HEK293 (cell line): ENCODE results near the gene PRMT1.

Source experiments
- CTCF ChIP-seq: fragments of 450-650 bp; formaldehyde crosslinking; IDR thresholded peaks from 2 replicates; pipeline ENCODE4 v1.5.1; 2016; ENCODE audit warnings: missing biosample characterization, missing genetic modification characterization
- ELK4 ChIP-seq: IDR thresholded peaks from 2 replicates; pipeline ENCODE4 v1.6.1; 2011; ENCODE audit warnings: mild to moderate bottlenecking, low read depth, low read length, borderline replicate concordance
- PATZ1 ChIP-seq: fragments of 450-650 bp; formaldehyde crosslinking; IDR thresholded peaks from 2 replicates; pipeline ENCODE4 v1.5.1; 2016; ENCODE audit warnings: missing biosample characterization, missing genetic modification characterization
- REST ChIP-seq: fragments of 450-650 bp; formaldehyde crosslinking; IDR thresholded peaks from 2 replicates; pipeline ENCODE4 v1.5.1; 2016; ENCODE audit warnings: missing biosample characterization, missing genetic modification characterization
- YY1 ChIP-seq: fragments of 450-650 bp; formaldehyde crosslinking; IDR thresholded peaks from 2 replicates; pipeline ENCODE4 v1.5.1; 2018; ENCODE audit warnings: missing biosample characterization, missing genetic modification characterization
- ZBTB1 ChIP-seq: fragments of 450-650 bp; formaldehyde crosslinking; IDR thresholded peaks from 2 replicates; pipeline ENCODE4 v1.5.1; 2016; ENCODE audit warnings: missing biosample characterization, missing genetic modification characterization
- ZBTB20 ChIP-seq: fragments of 450-650 bp; formaldehyde crosslinking; IDR thresholded peaks from 2 replicates; pipeline ENCODE4 v1.5.1; 2016; ENCODE audit warnings: missing biosample characterization, missing genetic modification characterization
- ZBTB44 ChIP-seq: fragments of 450-650 bp; IDR thresholded peaks from 2 replicates; pipeline ENCODE4 v1.5.1; 2018; ENCODE audit warnings: missing biosample characterization, mild to moderate bottlenecking, missing genetic modification characterization
- ZNF157 ChIP-seq: fragments of 450-650 bp; formaldehyde crosslinking; IDR thresholded peaks from 2 replicates; pipeline ENCODE4 v1.5.1; 2016; ENCODE audit warnings: missing biosample characterization, missing genetic modification characterization
- ZNF654 ChIP-seq: fragments of 450-650 bp; formaldehyde crosslinking; IDR thresholded peaks from 2 replicates; pipeline ENCODE4 v1.5.1; 2016; ENCODE audit warnings: low read depth, missing biosample characterization, missing genetic modification characterization
- ZNF76 ChIP-seq: fragments of 450-650 bp; formaldehyde crosslinking; IDR thresholded peaks from 2 replicates; pipeline ENCODE4; 2016; ENCODE audit warnings: low read depth, missing biosample characterization, missing genetic modification characterization, borderline replicate concordance
- ZSCAN18 ChIP-seq: fragments of 450-650 bp; formaldehyde crosslinking; IDR thresholded peaks from 2 replicates; pipeline ENCODE4 v1.5.1; 2016; ENCODE audit warnings: missing biosample characterization, missing genetic modification characterization

- TF ChIP-seq CTCF (tag by site-specific recombination) (no peak), PATZ1 (tag by site-specific recombination) (0 out of 2 replicates have a peak, but pooled peaks have one; percentile 2), YY1 (tag by site-specific recombination) (no peak), ZBTB20 (tag by site-specific recombination) (no peak), ZNF76 (tag by site-specific recombination) (no peak), ZNF157 (tag by site-specific recombination) (no peak), ELK4 (no peak), ZBTB44 (tag by site-specific recombination) (no peak), ZNF654 (tag by site-specific recombination) (no peak), ZSCAN18 (no peak), ZBTB1 (tag by site-specific recombination) (no peak), REST (tag by site-specific recombination) (no peak)
These were observed 12.3 kb downstream of the PRMT1 start, which contains the start of gene ADM5 for GRCh38 chr19:49689133-49690078.
